ENCODE measurements around the gene CTBP1. TPM values are rescaled to one million over a fixed set of nuclear protein-coding genes. Genes with fewer than 3 reads are reported as not detected.

Gene CTBP1
- total and polyA plus RNA-seq, 9 of the 15 experiments (the other 6 are each of a cell fraction or from before 2014, with no cell fraction given), result 14.5 to 162 (median 68.2) TPM

DNA sequence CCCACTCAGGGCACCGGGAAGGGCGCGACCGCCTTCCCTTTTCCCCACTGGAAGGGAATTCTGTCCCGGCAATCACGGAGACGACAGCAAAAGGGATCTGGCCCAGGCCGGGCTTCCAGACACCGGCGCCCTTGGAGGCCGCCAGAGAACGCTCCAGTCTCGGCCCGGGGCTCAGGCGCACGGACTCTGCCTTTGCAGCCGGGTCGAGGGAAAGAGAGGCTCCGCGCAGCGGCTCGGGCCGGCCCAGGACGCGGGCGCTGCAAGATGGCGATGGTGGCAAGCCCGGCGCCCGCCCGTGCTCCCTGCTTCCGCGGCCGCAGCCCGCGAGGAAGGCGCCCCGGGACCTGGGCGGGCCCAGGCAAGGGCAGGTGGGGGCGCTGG is 1.1 kb downstream of the CTBP1 start:
- peaks cover 24% of the 10 kb centered on the region; the same call in 1 of the 3 replicates for H3K36me3 ChIP-seq (ENCODE audit: control insufficient read depth, insufficient read depth, low read length)
- ATAC-seq, result peak; percentile 70
- in situ Hi-C loops (cut with MboI), result no loop called here
- TF ChIP-seq KAT2B (IDR thresholded peaks at IDR 0.05; ENCODE audit: low read depth, low read length) (no peak), PHB2 (IDR thresholded peaks at IDR 0.05; ENCODE audit: low read depth) (no peak), BRD4 (IDR thresholded peaks at IDR 0.05) (0 out of 2 replicates have a peak, but pooled peaks have one; percentile 56), LCOR (CRISPR knock-in tag; IDR thresholded peaks at IDR 0.05) (no peak), POLR2H (tag; IDR thresholded peaks at IDR 0.05; ENCODE audit: low read depth) (no peak), FUS (optimal IDR thresholded peaks at IDR 0.05; ENCODE audit: low read depth, low read length) (no peak), CC2D1A (IDR thresholded peaks at IDR 0.05) (no peak), ERF (CRISPR knock-in tag; IDR thresholded peaks at IDR 0.05) (no peak), SOX6 (IDR thresholded peaks at IDR 0.05) (no peak), CBX5 (IDR thresholded peaks at IDR 0.05; ENCODE audit: borderline replicate concordance, low read depth) (no peak), MCM3 (IDR thresholded peaks at IDR 0.05) (no peak), RBBP5 (IDR thresholded peaks at IDR 0.05; ENCODE audit: borderline replicate concordance, insufficient read depth, low read length, poor library complexity, severe bottlenecking) (peak; percentile 74)
- TF ChIP-seq, protein P1, sequence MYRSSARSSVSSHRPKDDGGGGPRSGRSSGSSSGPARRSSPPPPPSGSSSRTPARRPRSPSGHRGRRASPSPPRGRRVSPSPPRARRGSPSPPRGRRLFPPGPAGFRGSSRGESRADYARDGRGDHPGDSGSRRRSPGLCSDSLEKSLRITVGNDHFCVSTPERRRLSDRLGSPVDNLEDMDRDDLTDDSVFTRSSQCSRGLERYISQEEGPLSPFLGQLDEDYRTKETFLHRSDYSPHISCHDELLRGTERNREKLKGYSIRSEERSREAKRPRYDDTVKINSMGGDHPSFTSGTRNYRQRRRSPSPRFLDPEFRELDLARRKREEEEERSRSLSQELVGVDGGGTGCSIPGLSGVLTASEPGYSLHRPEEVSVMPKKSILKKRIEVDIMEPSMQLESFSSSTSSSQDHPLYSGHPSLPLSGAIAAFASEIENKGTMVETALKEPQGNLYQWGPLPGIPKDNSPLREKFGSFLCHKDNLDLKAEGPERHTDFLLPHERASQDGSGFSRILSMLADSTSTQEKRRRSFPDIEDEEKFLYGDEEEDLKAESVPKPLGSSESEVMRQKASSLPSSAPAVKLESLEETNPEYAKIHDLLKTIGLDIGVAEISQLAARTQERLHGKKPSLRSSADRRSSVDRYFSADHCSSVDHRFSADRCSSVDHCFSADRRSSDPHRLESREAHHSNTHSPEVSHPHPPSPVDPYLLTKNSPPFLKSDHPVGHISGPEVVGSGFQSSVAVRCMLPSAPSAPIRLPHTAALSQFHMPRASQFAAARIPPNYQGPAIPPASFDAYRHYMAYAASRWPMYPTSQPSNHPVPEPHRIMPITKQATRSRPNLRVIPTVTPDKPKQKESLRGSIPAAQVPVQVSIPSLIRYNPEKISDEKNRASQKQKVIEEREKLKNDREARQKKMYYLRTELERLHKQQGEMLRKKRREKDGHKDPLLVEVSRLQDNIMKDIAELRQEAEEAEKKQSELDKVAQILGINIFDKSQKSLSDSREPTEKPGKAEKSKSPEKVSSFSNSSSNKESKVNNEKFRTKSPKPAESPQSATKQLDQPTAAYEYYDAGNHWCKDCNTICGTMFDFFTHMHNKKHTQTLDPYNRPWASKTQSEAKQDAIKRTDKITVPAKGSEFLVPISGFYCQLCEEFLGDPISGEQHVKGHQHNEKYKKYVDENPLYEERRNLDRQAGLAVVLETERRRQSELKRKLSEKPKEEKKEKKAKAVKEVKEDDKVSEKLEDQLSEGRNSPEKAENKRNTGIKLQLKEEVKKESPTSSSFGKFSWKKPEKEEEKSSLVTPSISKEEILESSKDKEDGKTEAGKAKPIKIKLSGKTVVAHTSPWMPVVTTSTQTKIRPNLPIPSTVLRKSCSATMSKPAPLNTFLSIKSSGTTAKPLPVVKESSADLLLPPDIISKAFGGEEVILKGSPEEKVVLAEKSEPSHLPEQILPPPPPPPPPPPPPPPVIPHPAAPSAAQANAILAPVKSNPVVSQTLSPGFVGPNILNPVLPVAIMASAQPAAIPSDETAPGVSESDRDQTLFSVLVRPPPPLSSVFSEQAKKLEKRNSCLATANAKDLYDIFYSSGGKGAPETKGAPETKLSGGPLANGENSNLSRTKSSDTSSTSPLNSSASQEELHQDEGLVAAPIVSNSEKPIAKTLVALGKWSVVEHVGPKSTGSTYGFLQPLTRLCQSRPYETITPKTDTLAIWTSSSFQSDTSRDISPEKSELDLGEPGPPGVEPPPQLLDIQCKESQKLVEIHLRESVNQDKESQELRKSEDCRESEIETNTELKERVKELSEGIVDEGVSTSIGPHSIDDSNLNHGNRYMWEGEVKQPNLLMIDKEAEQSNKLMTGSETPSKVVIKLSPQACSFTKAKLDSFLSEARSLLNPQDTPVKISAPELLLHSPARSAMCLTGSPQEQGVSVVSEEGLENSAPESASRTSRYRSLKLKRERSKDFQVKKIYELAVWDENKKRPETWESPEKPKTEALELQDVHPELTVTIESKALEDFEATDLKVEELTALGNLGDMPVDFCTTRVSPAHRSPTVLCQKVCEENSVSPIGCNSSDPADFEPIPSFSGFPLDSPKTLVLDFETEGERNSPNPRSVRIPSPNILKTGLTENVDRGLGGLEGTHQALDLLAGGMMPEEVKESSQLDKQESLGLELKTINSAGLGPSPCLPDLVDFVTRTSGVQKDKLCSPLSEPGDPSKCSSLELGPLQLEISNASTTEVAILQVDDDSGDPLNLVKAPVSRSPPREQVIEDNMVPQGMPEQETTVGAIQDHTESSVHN (IDR thresholded peaks at IDR 0.05; ENCODE audit: borderline replicate concordance in 1 of 2, low read depth in 1 of 2), result no peak

More for the DNA sequence above, 1.1 kb downstream of the CTBP1 start:
- DNase-seq (ENCODE audit: extremely low read depth in 1 of 4, low spot score in 3 of 4) (no peak), FAIRE-seq (no peak)
- H3K27ac ChIP-seq (ENCODE audit: extremely low read depth, low read depth, low read length), result peak overlapping the region; percentile 86
- peaks cover 4 to 79% of the 10 kb centered on the region in 2 experiments; a peak in 4 of 5 replicates for H3K4me1 ChIP-seq (replicated peaks in 1 of 2; ENCODE audit: control insufficient read depth in 2 of 2, insufficient read depth in 2 of 2, low read length in 2 of 2)
- H4K20me1 ChIP-seq (replicated peaks; ENCODE audit: control insufficient read depth, insufficient read depth, low read length), result no peaks in the 10 kb centered on the region; the same call in 1 of the 2 replicates
- no peaks in the 10 kb centered on the region for H3K27me3 ChIP-seq (ENCODE audit: control insufficient read depth in 2 of 2, insufficient read depth in 2 of 2, low read length in 2 of 2)
- BruUV-seq (replicated peaks), result no TSS peak
- H3K9me3 ChIP-seq (replicated peaks; ENCODE audit: control insufficient read depth, insufficient read depth, low read depth, low read length), result peaks cover 8% of the 10 kb centered on the region
- intact Hi-C loops (cut with micrococcal nuclease), result loop anchor here (1.0 kb wide), 2 partner anchors 81 to 98 kb away; no protein-coding TSS in a partner anchor
- H3K79me2 ChIP-seq (ENCODE audit: control insufficient read depth, insufficient read depth, low read length), result peaks cover 67% of the 10 kb centered on the region
- ChIA-PET CTCF (ENCODE audit: low intra/inter-chr PET ratio) (no interaction called here), POLR2A (interaction anchor here (0.9 to 1.2 kb wide), 2 partner anchors 10 to 13 kb away, joined by 4 read pairs; no protein-coding TSS in a partner anchor)
- under 1% methylated on average over 30 of the region's 40 CpGs for WGBS (ENCODE audit: insufficient coverage, low coverage, missing lambda C conversion rate)
- peak overlapping the region; percentile 82; the same call in 1 of the 2 replicates for H2AFZ ChIP-seq (ENCODE audit: low read depth, low read length)
- peak overlapping the region; percentile 91 to 94 for H3K9ac ChIP-seq (ENCODE audit: insufficient read depth in 1 of 2, low read depth in 2 of 2, low read length in 2 of 2)
- peaks cover 14% of the 10 kb centered on the region for H3K9me1 ChIP-seq (ENCODE audit: control insufficient read depth, insufficient read depth, low read length)
- peak overlapping the region; percentile 86 for H3K4me3 ChIP-seq
- peak overlapping the region; percentile 78 for H3K4me2 ChIP-seq (ENCODE audit: insufficient read depth, low read length)

Measured in K562 (cell line).